HG02852 (cell line): ENCODE results near the gene FGF7.
"Not testable (repeated sequence)": the region's sequence is repeated elsewhere in the genome, so short reads cannot be mapped to it uniquely, and the experiment has no call there.

ENCODE experiments used
- ATAC-seq: cut with Tn5 transposase; IDR thresholded peaks from one replicate; pipeline ENCODE4 v1.9.1; 2021; ENCODE audit warnings: mild to moderate bottlenecking, moderate library complexity; ENCODE audit not compliant: unreplicated experiment

Gene FGF7

DNA sequence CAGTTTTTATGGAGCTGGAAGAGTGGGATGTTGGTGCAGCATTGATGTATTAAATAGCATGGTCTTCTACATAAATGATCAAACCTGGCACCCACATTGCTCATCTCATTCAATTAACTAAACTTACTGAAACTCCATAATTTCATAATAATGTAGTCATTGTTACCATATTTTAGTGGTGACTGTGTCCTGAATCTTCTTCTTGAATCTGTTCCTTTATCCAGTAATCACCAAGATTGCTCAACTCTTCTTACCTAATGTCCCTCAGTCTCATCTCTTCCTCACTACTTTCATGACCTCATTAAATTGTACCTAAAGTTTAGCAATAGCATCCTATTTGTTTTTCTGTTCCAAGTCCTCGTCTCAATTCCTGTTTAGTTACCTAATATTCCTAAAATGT is 69.8 kb downstream of the FGF7 start:
- no peak for ATAC-seq

GRCh38 chr15:49494842-49495241 is 71.8 kb downstream of the FGF7 start:
- ATAC-seq: no peak

- no peak for ATAC-seq
Measured at GRCh38 chr15:49495993-49496753, 73.1 kb downstream of the FGF7 start.

DNA sequence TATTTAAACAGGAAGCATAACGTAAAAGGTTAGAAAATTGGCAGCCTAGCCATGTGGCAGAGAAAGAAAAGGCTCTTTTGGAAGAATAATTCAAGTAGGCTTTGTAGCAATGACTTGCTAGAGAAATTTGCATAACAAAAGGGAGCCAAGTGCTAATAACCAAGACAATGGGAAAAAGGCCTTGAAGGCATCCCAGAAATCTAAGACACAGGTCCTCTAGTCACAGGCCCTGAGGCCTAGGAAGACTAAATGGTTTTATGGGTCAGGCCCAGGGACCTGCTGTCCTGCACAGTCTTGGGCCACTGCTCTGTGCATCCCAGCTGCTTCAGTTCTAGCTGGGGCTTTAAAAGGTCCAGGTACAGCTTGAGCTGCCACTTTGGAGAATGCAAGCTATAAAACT is 78.5 kb downstream of the FGF7 start:
- ATAC-seq: no peak

DNA sequence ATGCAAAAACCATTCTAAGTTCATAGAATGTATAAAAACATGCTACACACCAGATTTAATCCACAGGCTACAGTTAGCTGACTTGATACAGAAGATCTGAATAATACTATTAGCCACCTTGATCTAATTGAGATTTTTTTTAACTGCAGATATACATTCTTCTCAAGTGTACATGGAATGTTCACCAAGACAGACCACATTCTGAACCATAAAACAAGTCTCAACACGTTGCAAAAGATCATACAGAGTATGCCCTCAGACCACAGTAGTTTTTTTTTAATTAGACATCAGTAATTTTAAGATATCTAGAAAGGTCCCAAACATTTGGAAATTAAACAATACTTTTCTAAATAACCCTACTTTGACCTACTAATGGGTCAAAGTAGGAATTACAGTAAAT is 83.3 kb downstream of the FGF7 start:
- ATAC-seq: no peak

- no peak for ATAC-seq
Measured at GRCh38 chr15:49507261-49507660, 84.2 kb downstream of the FGF7 start.

DNA sequence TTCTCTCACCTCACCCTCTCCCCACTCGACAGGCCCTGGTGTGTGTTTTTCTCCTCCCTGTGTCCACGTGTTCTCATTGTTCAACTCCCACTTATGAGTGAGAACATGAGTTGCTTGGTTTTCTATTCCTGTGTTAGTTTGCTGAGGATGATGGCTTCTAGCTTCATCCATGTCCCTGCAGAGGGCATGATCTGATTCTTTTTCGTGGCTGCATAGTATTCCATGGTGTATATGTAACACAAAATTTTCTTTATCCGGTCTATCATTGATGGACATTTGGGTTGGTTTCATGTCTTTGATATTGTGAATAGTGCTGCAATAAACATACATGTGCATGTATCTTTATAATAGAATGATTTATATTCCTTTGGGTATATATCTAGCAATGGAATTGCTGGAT is 89.7 kb downstream of the FGF7 start:
- not testable (repeated sequence) for ATAC-seq

- no peak for ATAC-seq
Measured at GRCh38 chr15:49521802-49522201, 98.8 kb downstream of the FGF7 start.

GRCh38 chr15:49528289-49528688 is 105.2 kb downstream of the FGF7 start:
- no peak for ATAC-seq

GRCh38 chr15:49530092-49530491 is 107.0 kb downstream of the FGF7 start:
- no peak for ATAC-seq
